ENCODE results near the gene SNPH.

Gene SNPH

GRCh38 chr20:1263853-1264252, 2.2 kb upstream of the SNPH start:
- in situ Hi-C loops (cut with MboI; ENCODE audit: low sequenced_read_pairs) = no loop called here

GRCh38 chr20:1264727-1265126, 1.4 kb upstream of the SNPH start:
- in situ Hi-C loops (cut with MboI; ENCODE audit: low sequenced_read_pairs) = no loop called here

GRCh38 chr20:1265226-1265915, 723 bp upstream of the SNPH start:
- in situ Hi-C loops (cut with MboI; ENCODE audit: low sequenced_read_pairs) = no loop called here

- in situ Hi-C loops (cut with MboI; ENCODE audit: low sequenced_read_pairs) = no loop called here
These were observed 253 bp upstream of the SNPH start for GRCh38 chr20:1265916-1266166.

GRCh38 chr20:1267161-1267560, 1.1 kb downstream of the SNPH start:
- in situ Hi-C loops (cut with MboI; ENCODE audit: low sequenced_read_pairs) = no loop called here

- in situ Hi-C loops (cut with MboI; ENCODE audit: low sequenced_read_pairs) = no loop called here
These were observed 1.8 kb downstream of the SNPH start for GRCh38 chr20:1267809-1268374.

GRCh38 chr20:1269235-1269634, 3.1 kb downstream of the SNPH start:
- in situ Hi-C loops (cut with MboI; ENCODE audit: low sequenced_read_pairs) = no loop called here

GRCh38 chr20:1269850-1270249, 3.8 kb downstream of the SNPH start:
- in situ Hi-C loops (cut with MboI; ENCODE audit: low sequenced_read_pairs) = no loop called here

- in situ Hi-C loops (cut with MboI; ENCODE audit: low sequenced_read_pairs) = no loop called here
These were observed 6.4 kb downstream of the SNPH start for GRCh38 chr20:1272368-1273100.

- in situ Hi-C loops (cut with MboI; ENCODE audit: low sequenced_read_pairs) = no loop called here
These were observed 7.3 kb downstream of the SNPH start for GRCh38 chr20:1273366-1273765.

GRCh38 chr20:1274485-1275311, 8.6 kb downstream of the SNPH start:
- in situ Hi-C loops (cut with MboI; ENCODE audit: low sequenced_read_pairs) = no loop called here

GRCh38 chr20:1275919-1276318, 9.8 kb downstream of the SNPH start:
- in situ Hi-C loops (cut with MboI; ENCODE audit: low sequenced_read_pairs) = no loop called here

GRCh38 chr20:1277529-1278322, 11.6 kb downstream of the SNPH start:
- in situ Hi-C loops (cut with MboI; ENCODE audit: low sequenced_read_pairs) = no loop called here

- in situ Hi-C loops (cut with MboI; ENCODE audit: low sequenced_read_pairs) = no loop called here
These were observed 12.9 kb downstream of the SNPH start for GRCh38 chr20:1278993-1279392.

- in situ Hi-C loops (cut with MboI; ENCODE audit: low sequenced_read_pairs) = no loop called here
These were observed 14.4 kb downstream of the SNPH start for GRCh38 chr20:1280195-1281102.

GRCh38 chr20:1281279-1282057, 15.4 kb downstream of the SNPH start:
- in situ Hi-C loops (cut with MboI; ENCODE audit: low sequenced_read_pairs) = no loop called here

- in situ Hi-C loops (cut with MboI; ENCODE audit: low sequenced_read_pairs) = no loop called here
These were observed 16.9 kb downstream of the SNPH start for GRCh38 chr20:1282966-1283365.

- in situ Hi-C loops (cut with MboI; ENCODE audit: low sequenced_read_pairs) = no loop called here
These were observed 17.7 kb downstream of the SNPH start for GRCh38 chr20:1283522-1284510.
